Measurements from ENCODE around the gene PRKAA1. TPM values are rescaled to one million over a fixed set of nuclear protein-coding genes. Genes with fewer than 3 reads are reported as not detected.
A peak's percentile ranks its signal among the peaks of the same experiment; 100 is the strongest.

Gene PRKAA1
- total RNA-seq, 8 experiments from 2014 or later = 18.3 to 70.7 (median 33.8) TPM

GRCh38 chr5:40784916-40785315 is 13.3 kb downstream of the PRKAA1 start:
- H3K4me1 ChIP-seq (replicated peaks in 1 of 2) = no peaks in the 10 kb centered on the region
- WGBS, 10 experiments = 80 to 100% (median 100%) methylated on average over 1 of the region's 1 CpG; no CpG with 5 or more reads in 5 of the 10 experiments
- no peak overlapping the region for H3K27ac ChIP-seq
- in situ Hi-C loops (cut with MboI; ENCODE audit: low pct_unique_long_range_greater_than_20kb in 2 of 9, low sequenced_read_pairs in 9 of 9, unreplicated experiment in 9 of 9) = no loop called here
- no peak overlapping the region for H3K4me3 ChIP-seq
- no peak for ATAC-seq (replicated peaks in 6 of 8)

- Histone ChIP-seq H3K4me3 (no peak overlapping the region), H3K4me1 (replicated peaks in 1 of 2) (no peaks in the 10 kb centered on the region), H3K27ac (no peak overlapping the region)
- no peak for ATAC-seq (replicated peaks in 6 of 8)
- in situ Hi-C loops (cut with MboI; ENCODE audit: low pct_unique_long_range_greater_than_20kb in 2 of 9, low sequenced_read_pairs in 9 of 9, unreplicated experiment in 9 of 9) = no loop called here
- 80 to 100% (median 83%) methylated on average over 1 of the region's 1 CpG; no CpG with 5 or more reads in 3 of the 10 experiments for WGBS, 10 experiments
These were observed 14.0 kb downstream of the PRKAA1 start for GRCh38 chr5:40784027-40784653.

GRCh38 chr5:40781843-40782409 is 16.2 kb downstream of the PRKAA1 start:
- no peak for ATAC-seq (replicated peaks in 6 of 8)
- H3K27ac ChIP-seq = no peak overlapping the region
- no peaks in the 10 kb centered on the region for H3K4me1 ChIP-seq (replicated peaks in 1 of 2)
- H3K4me3 ChIP-seq = no peak overlapping the region
- in situ Hi-C loops (cut with MboI; ENCODE audit: low pct_unique_long_range_greater_than_20kb in 2 of 9, low sequenced_read_pairs in 9 of 9, unreplicated experiment in 9 of 9) = no loop called here

- Histone ChIP-seq H3K4me1 (replicated peaks in 1 of 2) (no peaks in the 10 kb centered on the region), H3K4me3 (no peak overlapping the region), H3K27ac (no peak overlapping the region)
- WGBS, 10 experiments = 36 to 100% (median 93%) methylated on average over 2 to 3 of the region's 3 CpGs; no CpG with 5 or more reads in 2 of the 10 experiments
- no peak for ATAC-seq (replicated peaks in 6 of 8)
- in situ Hi-C loops (cut with MboI; ENCODE audit: low pct_unique_long_range_greater_than_20kb in 2 of 9, low sequenced_read_pairs in 9 of 9, unreplicated experiment in 9 of 9) = no loop called here
These were observed 17.3 kb downstream of the PRKAA1 start for GRCh38 chr5:40780858-40781257.

GRCh38 chr5:40780199-40780598 is 18.0 kb downstream of the PRKAA1 start:
- Histone ChIP-seq H3K4me3 (no peak overlapping the region), H3K4me1 (replicated peaks in 1 of 2) (no peaks in the 10 kb centered on the region), H3K27ac (no peak overlapping the region)
- in situ Hi-C loops (cut with MboI; ENCODE audit: low pct_unique_long_range_greater_than_20kb in 2 of 9, low sequenced_read_pairs in 9 of 9, unreplicated experiment in 9 of 9) = no loop called here
- no peak for ATAC-seq (replicated peaks in 6 of 8)
- 43 to 100% (median 91%) methylated on average over 3 to 5 of the region's 5 CpGs; no CpG with 5 or more reads in 1 of the 10 experiments for WGBS, 10 experiments

- Histone ChIP-seq H3K4me3 (no peak overlapping the region), H3K4me1 (replicated peaks in 1 of 2) (no peaks in the 10 kb centered on the region), H3K27ac (no peak overlapping the region)
- WGBS, 10 experiments = 69 to 100% (median 94%) methylated on average over 1 to 6 of the region's 6 CpGs; no CpG with 5 or more reads in 1 of the 10 experiments
- ATAC-seq (replicated peaks in 6 of 8) = no peak
- in situ Hi-C loops (cut with MboI; ENCODE audit: low pct_unique_long_range_greater_than_20kb in 2 of 9, low sequenced_read_pairs in 9 of 9, unreplicated experiment in 9 of 9) = no loop called here
These were observed 18.6 kb downstream of the PRKAA1 start for GRCh38 chr5:40779561-40779960.

GRCh38 chr5:40778133-40778532 is 20.0 kb downstream of the PRKAA1 start:
- WGBS, 10 experiments = 92 to 100% (median 100%) methylated on average over 1 of the region's 1 CpG; no CpG with 5 or more reads in 1 of the 10 experiments
- in situ Hi-C loops (cut with MboI; ENCODE audit: low pct_unique_long_range_greater_than_20kb in 2 of 9, low sequenced_read_pairs in 9 of 9, unreplicated experiment in 9 of 9) = no loop called here
- Histone ChIP-seq H3K4me3 (no peak overlapping the region), H3K4me1 (replicated peaks in 1 of 2) (no peaks in the 10 kb centered on the region), H3K27ac (no peak overlapping the region)
- ATAC-seq (replicated peaks in 6 of 8) = no peak

- 83 to 100% (median 96%) methylated on average over 1 of the region's 1 CpG; no CpG with 5 or more reads in 4 of the 10 experiments for WGBS, 10 experiments
- H3K27ac ChIP-seq = no peak overlapping the region
- H3K4me3 ChIP-seq = no peak overlapping the region
- ATAC-seq (replicated peaks in 6 of 8) = no peak
- in situ Hi-C loops (cut with MboI; ENCODE audit: low pct_unique_long_range_greater_than_20kb in 2 of 9, low sequenced_read_pairs in 9 of 9, unreplicated experiment in 9 of 9) = no loop called here
- H3K4me1 ChIP-seq (replicated peaks in 1 of 2) = no peaks in the 10 kb centered on the region
These were observed 21.6 kb downstream of the PRKAA1 start for GRCh38 chr5:40776658-40776977.

GRCh38 chr5:40775846-40776657 is 22.1 kb downstream of the PRKAA1 start:
- ATAC-seq (replicated peaks in 6 of 8) = peak in 1 of 8 experiments; percentile 36
- Histone ChIP-seq H3K4me1 (replicated peaks in 1 of 2) (no peaks in the 10 kb centered on the region), H3K27ac (no peak overlapping the region), H3K4me3 (no peak overlapping the region)
- 75 to 97% (median 91%) methylated on average over 3 to 6 of the region's 6 CpGs for WGBS, 10 experiments
- in situ Hi-C loops (cut with MboI; ENCODE audit: low pct_unique_long_range_greater_than_20kb in 2 of 9, low sequenced_read_pairs in 9 of 9, unreplicated experiment in 9 of 9) = no loop called here

- no peak overlapping the region for H3K27ac ChIP-seq
- no peaks in the 10 kb centered on the region for H3K4me1 ChIP-seq (replicated peaks in 1 of 2)
- H3K4me3 ChIP-seq = no peak overlapping the region
- WGBS, 10 experiments = 71 to 100% (median 93%) methylated on average over 2 to 4 of the region's 4 CpGs; no CpG with 5 or more reads in 2 of the 10 experiments
- no peak for ATAC-seq (replicated peaks in 6 of 8)
- in situ Hi-C loops (cut with MboI; ENCODE audit: low pct_unique_long_range_greater_than_20kb in 2 of 9, low sequenced_read_pairs in 9 of 9, unreplicated experiment in 9 of 9) = no loop called here
These were observed 22.9 kb downstream of the PRKAA1 start for GRCh38 chr5:40775085-40775845.

GRCh38 chr5:40774623-40775022 is 23.6 kb downstream of the PRKAA1 start:
- no peak overlapping the region for H3K27ac ChIP-seq
- 67 to 100% (median 90%) methylated on average over 1 of the region's 1 CpG; no CpG with 5 or more reads in 1 of the 10 experiments for WGBS, 10 experiments
- H3K4me1 ChIP-seq (replicated peaks in 1 of 2) = no peaks in the 10 kb centered on the region
- in situ Hi-C loops (cut with MboI; ENCODE audit: low pct_unique_long_range_greater_than_20kb in 2 of 9, low sequenced_read_pairs in 9 of 9, unreplicated experiment in 9 of 9) = no loop called here
- no peak overlapping the region for H3K4me3 ChIP-seq
- no peak for ATAC-seq (replicated peaks in 6 of 8)

- Histone ChIP-seq H3K4me1 (replicated peaks in 1 of 2) (no peaks in the 10 kb centered on the region), H3K27ac (no peak overlapping the region), H3K4me3 (no peak overlapping the region)
- ATAC-seq (replicated peaks in 6 of 8) = no peak
- WGBS, 10 experiments = 96 to 100% (median 100%) methylated on average over 1 to 5 of the region's 5 CpGs; no CpG with 5 or more reads in 1 of the 10 experiments
- in situ Hi-C loops (cut with MboI; ENCODE audit: low pct_unique_long_range_greater_than_20kb in 2 of 9, low sequenced_read_pairs in 9 of 9, unreplicated experiment in 9 of 9) = no loop called here
These were observed 27.4 kb downstream of the PRKAA1 start for GRCh38 chr5:40770764-40771163.

GRCh38 chr5:40762705-40763104 is 35.5 kb downstream of the PRKAA1 start:
- no peak overlapping the region for H3K27ac ChIP-seq
- peak in 2 of 8 experiments; percentile 39 to 61 for ATAC-seq (replicated peaks in 6 of 8)
- in situ Hi-C loops (cut with MboI; ENCODE audit: low pct_unique_long_range_greater_than_20kb in 2 of 9, low sequenced_read_pairs in 9 of 9, unreplicated experiment in 9 of 9) = no loop called here
- no peaks in the 10 kb centered on the region for H3K4me1 ChIP-seq (replicated peaks in 1 of 2)
- no peak overlapping the region for H3K4me3 ChIP-seq
- 0 to 100% (median 94%) methylated on average over 1 to 2 of the region's 2 CpGs; no CpG with 5 or more reads in 1 of the 10 experiments for WGBS, 10 experiments

Measured in motor neuron (in vitro differentiated cells).